ENCODE measurements around the gene FSTL4. TPM values are rescaled to one million over a fixed set of nuclear protein-coding genes. Genes with fewer than 3 reads are reported as not detected.

FSTL4 gene
- total and polyA plus RNA-seq, 2 of the 13 experiments (the other 11 are each of a cell fraction or from before 2014, with no cell fraction given): 2.1 to 3.0 TPM

- no TSS peak for BruUV-seq (replicated peaks)
- ChIA-PET POLR2A (no interaction called here), CTCF (ENCODE audit: low intra/inter-chr PET ratio, low total read pairs) (no interaction called here)
- no peak overlapping the region for H3K27ac ChIP-seq (ENCODE audit: extremely low read length, insufficient read depth, low read length)
- no peak overlapping the region for H2AFZ ChIP-seq (ENCODE audit: low read length)
- intact Hi-C loops (cut with micrococcal nuclease; ENCODE audit: unreplicated experiment) (no loop called here), in situ Hi-C loops (cut with HindIII; ENCODE audit: extremely low pct_ligation_motif_present, low pct_unique_long_range_greater_than_20kb) (no loop called here)
- DNase-seq (ENCODE audit: low spot score) (no peak), ATAC-seq (no peak), FAIRE-seq (no peak)
- no CpG with 5 or more reads among the region's 5 CpGs for WGBS (ENCODE audit: low lambda C conversion rate)
- H3K27me3 ChIP-seq (ENCODE audit: control insufficient read depth in 1 of 2, insufficient read depth in 2 of 2, low read length in 2 of 2): peaks cover 2 to 23% of the 10 kb centered on the region in 2 experiments; a peak in 3 of 5 replicates
- no peaks in the 10 kb centered on the region for H3K9me3 ChIP-seq (ENCODE audit: low read length)
- no peak overlapping the region for H3K9ac ChIP-seq (ENCODE audit: insufficient read depth, low read depth, low read length)
- TF ChIP-seq ARID2 (CRISPR knock-in tag; IDR thresholded peaks at IDR 0.05; ENCODE audit: borderline replicate concordance) (no peak), SKIL (CRISPR knock-in tag; IDR thresholded peaks at IDR 0.05; ENCODE audit: borderline replicate concordance) (no peak), MED13 (CRISPR knock-in tag; IDR thresholded peaks at IDR 0.05) (no peak), FOSL2 (CRISPR knock-in tag; IDR thresholded peaks at IDR 0.05) (no peak), SP4 (CRISPR knock-in tag; IDR thresholded peaks at IDR 0.05) (no peak), SOX5 (CRISPR knock-in tag; IDR thresholded peaks at IDR 0.05; ENCODE audit: borderline replicate concordance) (no peak), ZNF350 (CRISPR knock-in tag; IDR thresholded peaks at IDR 0.05; ENCODE audit: borderline replicate concordance, low read depth) (no peak), ZNF441 (CRISPR knock-in tag; IDR thresholded peaks at IDR 0.05; ENCODE audit: borderline replicate concordance) (no peak), ZMYM4 (CRISPR knock-in tag; IDR thresholded peaks at IDR 0.05) (no peak), ELF3 (CRISPR knock-in tag; IDR thresholded peaks at IDR 0.05) (no peak), NBN (conservative IDR thresholded peaks at IDR 0.05) (no peak), TAF15 (IDR thresholded peaks at IDR 0.05; ENCODE audit: low read depth, low read length, poor library complexity, severe bottlenecking) (no peak), KMT2B (CRISPR knock-in tag; IDR thresholded peaks at IDR 0.05) (no peak), SRSF1 (optimal IDR thresholded peaks at IDR 0.05; ENCODE audit: low read depth, low read length) (no peak), ZNF550 (CRISPR knock-in tag; IDR thresholded peaks at IDR 0.05; ENCODE audit: borderline replicate concordance) (no peak), XRCC5 (optimal IDR thresholded peaks at IDR 0.05; ENCODE audit: low read length) (no peak), MLLT10 (CRISPR knock-in tag; IDR thresholded peaks at IDR 0.05) (no peak), ZBED4 (CRISPR knock-in tag; IDR thresholded peaks at IDR 0.05; ENCODE audit: borderline replicate concordance) (no peak), PLRG1 (conservative IDR thresholded peaks at IDR 0.05) (no peak)
- H3K4me1 ChIP-seq (ENCODE audit: insufficient read depth, low read length): peaks cover 14% of the 10 kb centered on the region; the same call in 1 of the 2 replicates
- H4K20me1 ChIP-seq (ENCODE audit: insufficient read depth, low read length): no peaks in the 10 kb centered on the region
- H3K4me2 ChIP-seq (ENCODE audit: low read depth, low read length): no peak overlapping the region
- no peaks in the 10 kb centered on the region for H3K79me2 ChIP-seq (ENCODE audit: insufficient read depth, low read length)
- no peak overlapping the region for H3K4me3 ChIP-seq (replicated peaks in 1 of 3; ENCODE audit: insufficient read depth in 1 of 3, low read depth in 2 of 3, low read length in 3 of 3)
- H3K36me3 ChIP-seq (replicated peaks in 1 of 2; ENCODE audit: control insufficient read depth in 1 of 2, insufficient read depth in 2 of 2, low read length in 2 of 2): no peaks in the 10 kb centered on the region
Measured at GRCh38 chr5:133485468-133485867, 126.9 kb downstream of the FSTL4 start.

Data from HepG2 (cell line).